ENCODE results near the gene RABGAP1.

RABGAP1 gene

DNA sequence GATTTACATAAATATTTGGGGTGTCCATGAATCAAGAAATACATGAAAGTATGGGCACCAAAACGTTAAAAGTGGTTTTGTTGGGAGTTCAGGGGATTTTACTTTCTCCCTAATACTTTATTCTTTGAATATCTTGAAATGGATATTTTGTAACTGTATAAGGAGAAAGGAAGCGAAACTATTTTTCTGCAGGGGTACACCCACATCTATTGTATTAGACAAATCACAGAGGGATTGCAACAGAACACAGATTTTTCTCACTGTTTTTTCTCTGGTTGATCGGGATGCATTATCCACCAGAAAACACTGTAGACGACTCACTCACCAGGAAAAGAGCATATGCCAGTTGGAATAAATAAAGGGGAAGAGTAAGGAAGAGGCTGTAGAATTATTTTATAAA is 1.2 kb upstream of the RABGAP1 start:
- H4K8ac ChIP-seq (ENCODE audit: low read length) = no peak overlapping the region
- H2BK12ac ChIP-seq (ENCODE audit: low read length in 2 of 2) = no peak overlapping the region
- peaks cover 11 to 29% of the 10 kb centered on the region in 2 experiments for H3K36me3 ChIP-seq (ENCODE audit: control insufficient read depth in 1 of 2, insufficient read depth in 2 of 2, low read depth in 1 of 2, low read length in 2 of 2)
- 97% methylated on average over 2 of the region's 4 CpGs for WGBS
- no peak overlapping the region for H3K9ac ChIP-seq (ENCODE audit: low read length)
- no peak for DNase-seq
- H3K4me2 ChIP-seq (ENCODE audit: low read length, poor library complexity, severe bottlenecking) = no peak overlapping the region
- peaks cover 13% of the 10 kb centered on the region for H3K79me1 ChIP-seq (replicated peaks; ENCODE audit: low read length, poor library complexity, severe bottlenecking)
- no peak overlapping the region for H3K4me3 ChIP-seq (ENCODE audit: insufficient read depth in 1 of 2, low read depth in 1 of 2, low read length in 2 of 2)
- no peak overlapping the region for H2AFZ ChIP-seq (ENCODE audit: low read depth, low read length)
- no peak overlapping the region for H3K18ac ChIP-seq (ENCODE audit: low read depth in 1 of 2, low read length in 2 of 2)
- no peak overlapping the region for H2AK5ac ChIP-seq (ENCODE audit: low read length, severe bottlenecking)
- no peaks in the 10 kb centered on the region for H3K9me3 ChIP-seq (ENCODE audit: control insufficient read depth, low read length)
- no peak overlapping the region for H3K27ac ChIP-seq (ENCODE audit: low read length, poor library complexity, severe bottlenecking)
- H2BK120ac ChIP-seq (ENCODE audit: low read depth, low read length) = no peak overlapping the region
- no peak overlapping the region for H3K23ac ChIP-seq (ENCODE audit: low read length in 2 of 2)
- no peak overlapping the region for H3K14ac ChIP-seq (ENCODE audit: low read length in 2 of 2)
- no peak overlapping the region for H3K4ac ChIP-seq (ENCODE audit: low read depth in 1 of 2, low read length in 2 of 2)
- H3K27me3 ChIP-seq (ENCODE audit: control insufficient read depth in 1 of 2, insufficient read depth in 1 of 2, low read length in 2 of 2) = no peaks in the 10 kb centered on the region
- H2BK15ac ChIP-seq (ENCODE audit: low read depth, poor library complexity, severe bottlenecking) = no peak overlapping the region
- H3K4me1 ChIP-seq (ENCODE audit: control insufficient read depth, insufficient read depth, low read depth, low read length) = peaks cover 5% of the 10 kb centered on the region
- H2BK5ac ChIP-seq (ENCODE audit: low read depth, low read length, poor library complexity, severe bottlenecking) = no peak overlapping the region
- H4K91ac ChIP-seq (ENCODE audit: low read length) = no peak overlapping the region

DNA sequence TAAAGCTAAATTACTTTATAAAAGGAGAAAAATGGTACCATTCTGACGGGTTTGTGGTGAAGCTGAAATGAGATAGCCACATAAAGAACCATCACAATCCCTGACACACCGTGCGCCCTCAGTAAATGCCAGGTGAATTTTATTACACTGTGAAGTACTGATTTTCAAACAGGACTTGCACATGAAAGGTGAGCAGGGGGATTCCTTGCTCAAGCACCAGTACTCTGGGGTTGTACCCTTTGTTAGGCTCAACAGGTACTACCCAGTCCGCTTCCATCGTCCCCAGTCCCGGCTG is 419 bp upstream of the RABGAP1 start:
- Histone ChIP-seq H2BK5ac (ENCODE audit: low read depth, low read length, poor library complexity, severe bottlenecking) (no peak overlapping the region), H3K27ac (ENCODE audit: low read length, poor library complexity, severe bottlenecking) (peak overlapping the region; percentile 45), H2BK120ac (ENCODE audit: low read depth, low read length) (no peak overlapping the region), H3K27me3 (ENCODE audit: control insufficient read depth in 1 of 2, insufficient read depth in 1 of 2, low read length in 2 of 2) (no peaks in the 10 kb centered on the region), H2BK15ac (ENCODE audit: low read depth, poor library complexity, severe bottlenecking) (no peak overlapping the region), H3K79me1 (replicated peaks; ENCODE audit: low read length, poor library complexity, severe bottlenecking) (peaks cover 13% of the 10 kb centered on the region), H3K36me3 (ENCODE audit: control insufficient read depth in 1 of 2, insufficient read depth in 2 of 2, low read depth in 1 of 2, low read length in 2 of 2) (peaks cover 11 to 34% of the 10 kb centered on the region in 2 experiments), H2AK5ac (ENCODE audit: low read length, severe bottlenecking) (no peak overlapping the region), H2AFZ (ENCODE audit: low read depth, low read length) (peak overlapping the region; percentile 80), H4K91ac (ENCODE audit: low read length) (no peak overlapping the region), H3K14ac (ENCODE audit: low read length in 2 of 2) (no peak overlapping the region), H2BK12ac (ENCODE audit: low read length in 2 of 2) (no peak overlapping the region), H4K8ac (ENCODE audit: low read length) (peak overlapping the region; percentile 85), H3K4me3 (ENCODE audit: insufficient read depth in 1 of 2, low read depth in 1 of 2, low read length in 2 of 2) (peak overlapping the region in 1 of 2 experiments; percentile 67), H3K18ac (ENCODE audit: low read depth in 1 of 2, low read length in 2 of 2) (no peak overlapping the region), H3K4ac (ENCODE audit: low read depth in 1 of 2, low read length in 2 of 2) (peak overlapping the region in 1 of 2 experiments; percentile 13), H3K23ac (ENCODE audit: low read length in 2 of 2) (no peak overlapping the region), H3K4me1 (ENCODE audit: control insufficient read depth, insufficient read depth, low read depth, low read length) (peaks cover 5% of the 10 kb centered on the region), H3K9me3 (ENCODE audit: control insufficient read depth, low read length) (no peaks in the 10 kb centered on the region), H3K4me2 (ENCODE audit: low read length, poor library complexity, severe bottlenecking) (peak overlapping the region; percentile 59), H3K9ac (ENCODE audit: low read length) (peak overlapping the region; percentile 44)
- no peak for DNase-seq
- whole genome bisulfite sequencing = 36% methylated on average over 6 of the region's 6 CpGs

DNA sequence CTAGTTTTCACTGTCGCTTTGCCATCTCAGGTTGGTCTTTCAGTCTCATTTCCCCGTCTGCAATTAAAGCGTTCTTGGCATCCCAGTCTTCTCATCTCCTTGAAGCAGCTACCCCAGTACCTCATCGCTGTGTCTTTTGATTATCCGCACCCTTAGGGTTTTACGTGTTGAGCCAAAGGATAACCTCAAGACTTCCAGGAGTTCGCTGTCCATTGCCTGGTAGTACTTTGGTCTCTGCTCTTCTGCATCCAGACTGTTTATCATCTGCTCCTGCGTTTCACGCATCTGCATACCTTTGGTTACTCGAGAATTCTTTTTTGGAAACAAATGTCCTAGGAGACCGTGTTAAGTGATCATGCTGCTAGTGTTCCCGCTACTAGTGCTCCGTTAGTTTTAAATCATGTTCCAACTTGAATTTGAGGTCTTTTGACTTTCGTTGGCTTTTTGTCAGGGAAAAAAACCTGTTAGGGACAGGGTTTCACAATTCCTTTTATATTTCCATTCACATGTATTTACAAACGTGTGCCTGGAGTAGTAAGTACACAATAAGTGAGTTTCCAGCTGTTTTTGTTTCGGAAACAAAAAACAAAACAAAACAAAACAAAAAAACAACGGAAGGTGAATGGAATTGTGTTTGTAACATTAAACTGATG is 888 bp downstream of the RABGAP1 start:
- Histone ChIP-seq H3K23ac (ENCODE audit: low read length in 2 of 2) (no peak overlapping the region), H2BK15ac (ENCODE audit: low read depth, poor library complexity, severe bottlenecking) (no peak overlapping the region), H3K9me3 (ENCODE audit: control insufficient read depth, low read length) (no peaks in the 10 kb centered on the region), H2BK5ac (ENCODE audit: low read depth, low read length, poor library complexity, severe bottlenecking) (no peak overlapping the region), H3K4me1 (ENCODE audit: control insufficient read depth, insufficient read depth, low read depth, low read length) (peaks cover 5% of the 10 kb centered on the region), H3K79me1 (replicated peaks; ENCODE audit: low read length, poor library complexity, severe bottlenecking) (peaks cover 8% of the 10 kb centered on the region), H3K27me3 (ENCODE audit: control insufficient read depth in 1 of 2, insufficient read depth in 1 of 2, low read length in 2 of 2) (no peaks in the 10 kb centered on the region), H3K18ac (ENCODE audit: low read depth in 1 of 2, low read length in 2 of 2) (peak overlapping the region in 1 of 2 experiments; percentile 97), H3K9ac (ENCODE audit: low read length) (peak overlapping the region; percentile 95), H4K91ac (ENCODE audit: low read length) (no peak overlapping the region), H3K4me3 (ENCODE audit: insufficient read depth in 1 of 2, low read depth in 1 of 2, low read length in 2 of 2) (peak overlapping the region; percentile 88 to 90), H2BK120ac (ENCODE audit: low read depth, low read length) (no peak overlapping the region), H3K4me2 (ENCODE audit: low read length, poor library complexity, severe bottlenecking) (peak overlapping the region; percentile 76), H3K14ac (ENCODE audit: low read length in 2 of 2) (peak overlapping the region in 1 of 2 experiments; percentile 93), H4K8ac (ENCODE audit: low read length) (no peak overlapping the region), H2AFZ (ENCODE audit: low read depth, low read length) (peak overlapping the region; percentile 97), H3K36me3 (ENCODE audit: control insufficient read depth in 1 of 2, insufficient read depth in 2 of 2, low read depth in 1 of 2, low read length in 2 of 2) (peaks cover 7 to 28% of the 10 kb centered on the region in 2 experiments), H3K27ac (ENCODE audit: low read length, poor library complexity, severe bottlenecking) (peak overlapping the region; percentile 89), H3K4ac (ENCODE audit: low read depth in 1 of 2, low read length in 2 of 2) (peak overlapping the region in 1 of 2 experiments; percentile 85), H2BK12ac (ENCODE audit: low read length in 2 of 2) (peak overlapping the region in 1 of 2 experiments; percentile 42), H2AK5ac (ENCODE audit: low read length, severe bottlenecking) (no peak overlapping the region)
- peak; percentile 84 for DNase-seq
- 8% methylated on average over 13 of the region's 17 CpGs for WGBS

DNA sequence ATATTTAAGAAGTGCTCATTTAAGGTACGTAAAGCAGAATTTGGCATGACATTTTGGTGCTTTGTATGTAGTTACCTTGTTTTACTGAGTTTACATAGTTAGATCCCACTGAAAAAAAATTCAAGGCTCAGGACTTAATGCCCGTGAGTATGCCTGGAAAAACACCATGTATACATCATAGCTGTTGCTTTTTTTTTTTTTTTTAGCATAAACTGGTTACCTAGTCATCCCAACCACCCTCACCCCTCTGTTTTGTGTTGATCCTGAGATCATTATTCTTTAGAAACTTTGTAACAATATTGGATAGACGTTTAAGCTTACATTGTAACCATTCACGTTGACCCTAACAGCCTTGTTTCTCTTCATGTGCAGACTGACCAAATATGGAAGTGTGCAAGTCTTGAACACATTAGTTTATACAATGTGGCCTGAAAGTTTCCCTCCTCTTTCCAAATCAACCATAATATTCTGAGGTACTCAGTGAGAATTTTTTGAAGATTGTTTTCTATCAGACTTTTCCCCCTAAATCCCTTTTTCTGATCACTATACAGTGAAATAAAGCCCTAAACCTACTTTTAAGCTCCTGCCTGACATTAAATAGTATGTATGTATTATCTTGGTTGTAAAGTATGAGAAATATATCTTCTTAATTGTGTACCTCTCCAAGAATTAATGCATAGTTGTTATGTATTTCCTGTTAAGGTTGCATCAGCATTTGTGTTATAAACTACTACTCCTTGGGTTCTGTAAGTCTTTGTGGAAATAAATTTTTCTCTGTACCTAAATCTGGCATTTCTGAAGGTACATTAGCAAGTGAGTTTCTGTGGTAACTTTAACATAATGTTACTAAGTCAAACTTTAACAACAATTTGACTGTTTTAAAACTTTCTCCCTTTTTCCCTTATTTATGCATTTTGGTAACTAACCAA is 4.4 kb downstream of the RABGAP1 start:
- H2AK5ac ChIP-seq (ENCODE audit: low read length, severe bottlenecking) = no peak overlapping the region
- no peaks in the 10 kb centered on the region for H3K9me3 ChIP-seq (ENCODE audit: control insufficient read depth, low read length)
- H3K27ac ChIP-seq (ENCODE audit: low read length, poor library complexity, severe bottlenecking) = no peak overlapping the region
- peaks cover 5% of the 10 kb centered on the region for H3K4me1 ChIP-seq (ENCODE audit: control insufficient read depth, insufficient read depth, low read depth, low read length)
- H3K9ac ChIP-seq (ENCODE audit: low read length) = no peak overlapping the region
- H3K4me2 ChIP-seq (ENCODE audit: low read length, poor library complexity, severe bottlenecking) = no peak overlapping the region
- H3K14ac ChIP-seq (ENCODE audit: low read length in 2 of 2) = no peak overlapping the region
- H3K18ac ChIP-seq (ENCODE audit: low read depth in 1 of 2, low read length in 2 of 2) = no peak overlapping the region
- H2BK12ac ChIP-seq (ENCODE audit: low read length in 2 of 2) = no peak overlapping the region
- no peaks in the 10 kb centered on the region for H3K27me3 ChIP-seq (ENCODE audit: control insufficient read depth in 1 of 2, insufficient read depth in 1 of 2, low read length in 2 of 2)
- DNase-seq = peak; percentile 47
- H2AFZ ChIP-seq (ENCODE audit: low read depth, low read length) = no peak overlapping the region
- H3K4ac ChIP-seq (ENCODE audit: low read depth in 1 of 2, low read length in 2 of 2) = no peak overlapping the region
- H4K8ac ChIP-seq (ENCODE audit: low read length) = no peak overlapping the region
- H2BK120ac ChIP-seq (ENCODE audit: low read depth, low read length) = no peak overlapping the region
- H4K91ac ChIP-seq (ENCODE audit: low read length) = no peak overlapping the region
- H3K23ac ChIP-seq (ENCODE audit: low read length in 2 of 2) = no peak overlapping the region
- H3K4me3 ChIP-seq (ENCODE audit: insufficient read depth in 1 of 2, low read depth in 1 of 2, low read length in 2 of 2) = no peak overlapping the region
- no peaks in the 10 kb centered on the region for H3K79me1 ChIP-seq (replicated peaks; ENCODE audit: low read length, poor library complexity, severe bottlenecking)
- H3K36me3 ChIP-seq (ENCODE audit: control insufficient read depth in 1 of 2, insufficient read depth in 2 of 2, low read depth in 1 of 2, low read length in 2 of 2) = peaks cover 0 to 8% of the 10 kb centered on the region in 2 experiments
- no peak overlapping the region for H2BK5ac ChIP-seq (ENCODE audit: low read depth, low read length, poor library complexity, severe bottlenecking)
- WGBS = 100% methylated on average over 1 of the region's 4 CpGs
- no peak overlapping the region for H2BK15ac ChIP-seq (ENCODE audit: low read depth, poor library complexity, severe bottlenecking)

Measured in mesenchymal stem cell (in vitro differentiated cells and primary cell).